Left ventricle myocardium inferior (tissue), 1 donor: ENCODE results near the gene AKAP11. TPM values are rescaled to one million over a fixed set of nuclear protein-coding genes. Genes with fewer than 3 reads are reported as not detected.

Experiments
- DNase-seq: peaks from one replicate; pipeline ENCODE4 v3.0.0-alpha.2; 2020
- H3K27ac ChIP-seq: fragments of 200-600 bp; replicated peaks from 2 replicates; pipeline ENCODE4 v1.8.0; 2021
- H3K27me3 ChIP-seq: fragments of 200-600 bp; 2 replicates; pipeline ENCODE4 v1.8.0; 2021; ENCODE audit warnings: low read depth
- H3K36me3 ChIP-seq: fragments of 200-600 bp; 2 replicates; pipeline ENCODE4 v1.8.0; 2021
- H3K4me1 ChIP-seq: fragments of 200-600 bp; 2 replicates; pipeline ENCODE4 v1.8.0; 2021
- H3K4me3 ChIP-seq: fragments of 200-600 bp; 2 replicates; pipeline ENCODE4 v1.8.0; 2021; ENCODE audit warnings: mild to moderate bottlenecking, moderate library complexity
- H3K9me3 ChIP-seq: fragments of 200-600 bp; replicated peaks from 2 replicates; pipeline ENCODE4 v1.8.0; 2021
- intact Hi-C: fragments of 100-400 bp; cut with micrococcal nuclease; formaldehyde crosslinking; loops from one replicate; pipeline ENCODE4 v1.11.0; 2022
- total RNA-seq: library from RNA; stranded (reverse); fragmentation: NEBNext Ultra II Directional; extraction: Animal tissue kit (Norgen Biotek cat#: 25700); gene quantifications from one replicate; pipeline ENCODE4 v1.2.1, GENCODE V29; 2021
- TF ChIP-seq, protein P1 (sequence below): fragments of 200-600 bp; IDR thresholded peaks from 2 replicates; pipeline ENCODE4 v1.8.0; 2021; ENCODE audit warnings: antibody characterized with exemption, mild to moderate bottlenecking, borderline replicate concordance
- donor health status: DM: no; HTN: yes; CAD: no; lungs with severe emphysema.

AKAP11 gene
- total RNA-seq, 1 donor from 2014 or later: 22.7 TPM

DNA sequence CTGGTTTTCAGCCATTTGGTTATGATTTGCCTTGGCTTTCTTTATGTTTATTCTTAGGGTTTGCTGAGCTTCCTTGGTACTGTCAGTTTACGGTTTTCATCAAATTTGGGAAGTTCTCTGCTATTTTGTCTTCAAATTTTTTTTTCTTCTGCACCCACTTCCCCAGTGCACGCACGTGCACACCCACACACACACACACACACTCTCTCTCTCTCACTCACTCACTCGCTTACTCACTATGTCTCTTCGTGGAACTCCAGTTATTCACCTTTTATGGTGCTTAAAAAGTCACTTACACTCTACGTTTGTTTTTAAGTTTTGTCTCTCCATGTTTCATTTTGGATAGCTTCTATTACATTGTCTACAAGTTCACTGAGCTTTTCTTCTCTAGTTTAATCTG is 7.1 kb downstream of the AKAP11 start:
- Histone ChIP-seq H3K27ac (no peak overlapping the region), H3K4me1 (peaks cover 31% of the 10 kb centered on the region), H3K9me3 (no peaks in the 10 kb centered on the region), H3K27me3 (no peaks in the 10 kb centered on the region), H3K4me3 (no peak overlapping the region), H3K36me3 (no peaks in the 10 kb centered on the region)
- TF ChIP-seq, protein P1, sequence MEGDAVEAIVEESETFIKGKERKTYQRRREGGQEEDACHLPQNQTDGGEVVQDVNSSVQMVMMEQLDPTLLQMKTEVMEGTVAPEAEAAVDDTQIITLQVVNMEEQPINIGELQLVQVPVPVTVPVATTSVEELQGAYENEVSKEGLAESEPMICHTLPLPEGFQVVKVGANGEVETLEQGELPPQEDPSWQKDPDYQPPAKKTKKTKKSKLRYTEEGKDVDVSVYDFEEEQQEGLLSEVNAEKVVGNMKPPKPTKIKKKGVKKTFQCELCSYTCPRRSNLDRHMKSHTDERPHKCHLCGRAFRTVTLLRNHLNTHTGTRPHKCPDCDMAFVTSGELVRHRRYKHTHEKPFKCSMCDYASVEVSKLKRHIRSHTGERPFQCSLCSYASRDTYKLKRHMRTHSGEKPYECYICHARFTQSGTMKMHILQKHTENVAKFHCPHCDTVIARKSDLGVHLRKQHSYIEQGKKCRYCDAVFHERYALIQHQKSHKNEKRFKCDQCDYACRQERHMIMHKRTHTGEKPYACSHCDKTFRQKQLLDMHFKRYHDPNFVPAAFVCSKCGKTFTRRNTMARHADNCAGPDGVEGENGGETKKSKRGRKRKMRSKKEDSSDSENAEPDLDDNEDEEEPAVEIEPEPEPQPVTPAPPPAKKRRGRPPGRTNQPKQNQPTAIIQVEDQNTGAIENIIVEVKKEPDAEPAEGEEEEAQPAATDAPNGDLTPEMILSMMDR: no peak
- DNase-seq: no peak
- intact Hi-C loops: no loop called here

DNA sequence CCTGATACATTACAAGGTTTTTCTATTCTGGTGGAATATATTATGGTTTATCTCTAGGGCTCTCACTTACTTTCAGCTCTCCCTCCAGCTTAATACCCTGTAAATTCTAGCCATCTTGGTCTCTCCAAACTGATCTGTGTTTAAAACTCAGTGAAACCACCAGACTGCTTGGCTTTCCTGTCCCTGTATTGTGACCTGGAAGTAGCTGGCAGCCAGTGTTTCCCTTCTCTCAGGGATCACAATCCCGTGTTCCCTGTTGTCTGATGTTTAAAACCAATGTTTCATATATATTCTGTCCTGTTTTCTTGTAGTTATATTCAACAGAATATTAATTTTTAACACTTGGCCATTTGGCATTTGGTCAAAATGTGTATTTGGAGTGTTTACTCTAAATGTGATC is 8.0 kb downstream of the AKAP11 start:
- H3K4me1 ChIP-seq: peaks cover 31% of the 10 kb centered on the region

DNA sequence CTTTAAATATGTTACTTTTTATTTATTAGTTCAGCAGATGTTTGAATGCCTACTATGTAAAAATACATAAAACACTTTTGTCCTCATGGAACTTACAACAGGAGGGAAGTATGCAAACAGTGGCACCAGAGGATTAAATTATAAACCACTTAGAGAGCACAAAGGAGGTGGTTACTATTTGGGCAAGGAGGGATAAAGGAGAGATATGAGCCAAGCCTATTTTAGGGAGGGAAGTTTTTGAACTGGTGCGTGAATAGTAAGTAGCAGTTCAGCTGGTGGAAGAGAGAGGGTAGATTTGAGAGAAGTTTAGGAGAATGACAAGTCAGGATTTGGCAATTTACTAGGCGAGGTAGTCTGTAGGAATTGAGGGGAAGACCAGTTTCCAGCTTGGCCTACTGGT is 8.6 kb downstream of the AKAP11 start:
- H3K9me3 ChIP-seq: no peaks in the 10 kb centered on the region
- no peaks in the 10 kb centered on the region for H3K36me3 ChIP-seq
- TF ChIP-seq, protein P1: no peak
- H3K4me1 ChIP-seq: peaks cover 31% of the 10 kb centered on the region
- H3K27me3 ChIP-seq: no peaks in the 10 kb centered on the region
- H3K4me3 ChIP-seq: no peak overlapping the region
- no peak overlapping the region for H3K27ac ChIP-seq
- intact Hi-C loops: no loop called here
- DNase-seq: no peak

More for the DNA sequence above, 8.0 kb downstream of the AKAP11 start:
- H3K9me3 ChIP-seq: no peaks in the 10 kb centered on the region
- no peaks in the 10 kb centered on the region for H3K36me3 ChIP-seq
- H3K27ac ChIP-seq: no peak overlapping the region
- no peak for DNase-seq
- H3K4me3 ChIP-seq: no peak overlapping the region
- TF ChIP-seq, protein P1: no peak
- no peaks in the 10 kb centered on the region for H3K27me3 ChIP-seq
- intact Hi-C loops: no loop called here

DNA sequence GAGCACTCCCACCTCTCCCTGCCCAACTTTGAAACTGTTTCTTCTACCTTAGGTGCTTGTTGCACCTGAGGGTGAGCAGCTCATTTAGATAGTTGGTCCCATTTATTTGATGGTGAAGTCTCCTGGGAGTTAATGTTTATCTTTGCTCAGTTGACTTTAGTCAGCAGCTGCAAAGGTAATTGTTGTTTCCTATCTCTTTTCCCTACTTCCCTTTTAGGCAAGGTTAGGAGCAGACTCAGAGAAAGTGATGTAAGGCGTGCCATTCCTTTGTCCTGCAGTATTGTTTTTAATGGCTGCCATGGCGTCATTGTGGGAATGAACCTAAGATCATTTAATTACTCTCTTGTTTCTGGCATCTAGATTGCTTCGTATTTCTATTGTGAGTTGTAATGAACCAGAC is 11.6 kb downstream of the AKAP11 start:
- peaks cover 25% of the 10 kb centered on the region for H3K36me3 ChIP-seq
- no peaks in the 10 kb centered on the region for H3K27me3 ChIP-seq
- intact Hi-C loops: no loop called here
- no peak overlapping the region for H3K27ac ChIP-seq
- DNase-seq: no peak
- TF ChIP-seq, protein P1: no peak
- peaks cover 31% of the 10 kb centered on the region for H3K4me1 ChIP-seq
- no peak overlapping the region for H3K4me3 ChIP-seq
- no peaks in the 10 kb centered on the region for H3K9me3 ChIP-seq

DNA sequence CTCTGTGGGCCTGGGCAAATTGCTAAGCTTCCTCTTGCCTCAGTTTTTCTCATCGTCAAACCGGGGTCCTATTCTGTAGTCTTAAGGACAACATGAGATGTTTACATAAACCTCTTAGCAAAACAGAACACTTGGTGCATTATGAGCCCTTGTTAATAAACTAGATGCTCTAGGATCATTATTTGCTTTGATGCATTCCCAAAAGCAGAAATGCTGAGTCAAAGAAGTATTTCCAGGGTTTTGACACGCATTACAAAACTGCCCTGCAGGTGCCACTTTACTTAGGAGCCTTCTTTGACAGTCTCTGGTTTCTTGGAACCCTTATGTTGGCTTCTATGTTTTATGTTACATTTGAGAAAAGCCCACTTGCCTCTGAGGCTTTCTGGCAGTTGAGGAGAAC is 12.1 kb downstream of the AKAP11 start:
- H3K27ac ChIP-seq: no peak overlapping the region
- H3K4me3 ChIP-seq: no peak overlapping the region
- intact Hi-C loops: no loop called here

More for the DNA sequence above, 12.1 kb downstream of the AKAP11 start:
- Histone ChIP-seq H3K27me3 (no peaks in the 10 kb centered on the region), H3K9me3 (no peaks in the 10 kb centered on the region), H3K36me3 (peaks cover 29% of the 10 kb centered on the region), H3K4me1 (peaks cover 31% of the 10 kb centered on the region)
- no peak for DNase-seq
- TF ChIP-seq, protein P1: no peak
